ENCODE measurements around the gene AFTPH.

The AFTPH gene

DNA sequence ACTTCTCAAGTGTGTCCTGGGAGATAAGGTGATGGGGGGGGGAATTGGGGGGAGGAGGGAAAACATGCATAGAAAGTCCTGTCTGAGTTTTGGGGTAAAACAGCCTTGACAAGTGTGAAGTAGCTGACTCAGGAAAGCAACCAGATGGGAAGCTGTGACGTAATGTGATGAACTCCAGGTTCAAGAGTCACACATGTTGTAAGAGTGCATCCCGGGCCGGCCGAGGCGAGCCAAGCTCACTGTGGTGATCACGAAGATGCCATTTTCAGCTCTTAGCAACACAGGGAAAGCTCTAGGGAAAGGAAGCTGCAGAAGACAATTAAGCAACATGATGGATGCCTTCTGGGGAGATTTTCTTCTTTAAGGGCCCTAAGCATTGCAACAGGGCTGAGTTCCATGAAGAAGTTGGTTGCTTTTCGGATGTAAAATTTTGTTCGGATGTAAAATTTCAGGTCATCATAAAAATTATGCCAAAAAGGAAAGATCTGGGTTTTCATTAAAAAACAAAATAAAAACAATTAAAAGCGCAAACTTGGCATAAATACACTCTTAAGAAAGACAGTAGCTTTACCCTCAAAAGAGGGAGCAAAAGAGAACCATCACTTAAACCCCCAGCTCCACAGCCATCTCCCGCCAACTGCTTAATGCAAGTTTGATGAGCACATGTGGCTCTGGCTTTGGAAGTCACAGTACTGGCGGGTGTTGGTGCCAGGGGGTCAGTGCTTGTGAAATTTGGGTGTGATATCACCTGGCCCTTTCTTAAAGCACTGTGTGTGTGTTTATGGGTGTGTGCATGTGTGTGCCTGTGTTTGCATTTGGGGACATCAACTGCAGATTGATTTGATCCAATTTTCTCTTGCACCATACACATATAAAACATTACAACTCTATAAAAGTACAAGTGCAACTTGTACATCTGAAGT lies 110.5 kb downstream of the AFTPH start:
- no peak for DNase-seq

GRCh38 chr2:64635976-64636911 lies 112.1 kb downstream of the AFTPH start:
- no peak for DNase-seq

- no peak for DNase-seq
Observed at GRCh38 chr2:64637000-64637635, 113.0 kb downstream of the AFTPH start.

DNA sequence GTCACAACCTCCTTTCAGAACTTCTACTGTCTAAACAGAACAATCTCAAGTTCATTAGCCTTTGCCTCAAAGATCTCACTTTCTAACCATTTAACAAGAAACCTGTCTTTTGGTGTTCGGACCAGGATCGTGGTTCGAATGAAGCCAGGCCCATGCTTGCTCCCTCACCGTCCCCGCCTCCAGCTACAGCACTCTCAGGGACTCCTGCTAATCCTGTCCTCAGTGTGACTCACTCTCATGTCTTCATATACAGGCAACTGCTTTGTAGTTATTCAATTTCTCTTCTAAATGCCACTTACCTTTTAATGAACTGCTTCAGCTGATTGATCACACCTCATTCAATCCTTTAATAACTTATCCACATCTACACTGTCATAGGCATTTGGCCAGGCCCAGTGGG lies 113.8 kb downstream of the AFTPH start:
- DNase-seq: no peak

- DNase-seq: no peak
Observed at GRCh38 chr2:64638502-64639120, 114.5 kb downstream of the AFTPH start.

DNA sequence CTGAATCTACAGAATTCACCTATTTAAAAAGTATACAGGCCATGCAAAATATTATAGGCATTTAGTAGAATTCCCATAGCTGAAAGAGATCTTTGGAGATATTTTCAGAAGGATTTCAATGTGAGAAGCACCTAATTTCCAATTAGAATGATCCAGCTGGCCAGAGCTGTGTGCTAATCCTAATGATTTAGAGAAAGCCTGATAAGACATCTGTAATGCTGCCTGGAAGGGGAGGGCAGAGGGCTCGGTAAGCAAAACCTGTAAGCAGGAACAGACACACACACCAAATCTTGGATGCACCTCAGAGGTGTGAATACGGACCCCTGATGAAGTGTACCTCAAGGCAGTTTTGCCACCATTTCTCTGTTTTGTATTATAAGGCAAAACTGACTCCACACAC lies 115.6 kb downstream of the AFTPH start:
- DNase-seq: no peak

GRCh38 chr2:64640153-64641044 lies 116.3 kb downstream of the AFTPH start:
- DNase-seq: no peak

DNA sequence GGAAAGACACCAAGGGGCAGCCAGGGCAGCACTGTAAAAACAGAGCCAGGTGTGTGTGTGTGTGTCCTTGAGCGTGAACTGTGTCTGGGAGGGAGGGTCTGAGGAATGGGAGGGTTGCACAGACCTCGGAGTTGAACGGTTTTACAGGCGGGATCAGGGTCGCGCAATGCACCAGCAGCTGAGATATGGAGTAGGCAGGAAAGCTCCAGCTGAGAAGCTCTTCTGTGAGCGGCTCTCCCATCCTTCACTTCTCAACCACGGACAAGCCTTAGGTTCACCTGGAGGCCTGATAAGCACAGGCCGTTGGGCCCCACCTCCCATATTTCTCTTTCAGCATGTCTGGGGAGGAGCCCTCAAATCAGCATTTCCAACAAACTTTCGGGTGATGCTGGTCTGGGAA lies 117.5 kb downstream of the AFTPH start:
- no peak for DNase-seq
